Upper lobe of left lung (tissue), 6 donors: ENCODE measurements around the gene ADAMTS12. TPM values are rescaled to one million over a fixed set of nuclear protein-coding genes. Genes with fewer than 3 reads are reported as not detected.

Experiments
- ATAC-seq, 2 donors: fragments of 200-7000 bp; cut with Tn5 transposase; one replicate each; pipeline ENCODE4 v1.9.1; 2022; ENCODE audit warnings: mild to moderate bottlenecking in 2 of 2, moderate library complexity in 2 of 2; ENCODE audit not compliant: low FRiP score in 2 of 2
- DNase-seq, 2 donors: peaks; one replicate each; pipeline ENCODE4 v3.0.0-alpha.2; 2019 to 2020
- H3K27ac ChIP-seq, 4 donors: fragments of 200-600 bp; sonication (generic); one replicate each; pipeline ENCODE4 v1.5.1; 2016 to 2019
- H3K27me3 ChIP-seq, 4 donors: fragments of 200-600 bp; sonication (generic); one replicate each; pipeline ENCODE4 v1.5.1; 2017 to 2019
- H3K36me3 ChIP-seq, 4 donors: fragments of 200-600 bp; sonication (generic); one replicate each; pipeline ENCODE4 v1.5.1; 2016 to 2019
- H3K4me1 ChIP-seq, 4 donors: fragments of 200-600 bp; sonication (generic); one replicate each; pipeline ENCODE4 v1.5.1; 2018 to 2019
- H3K4me3 ChIP-seq, 4 donors: fragments of 200-600 bp; sonication (generic); one replicate each; pipeline ENCODE4 v1.5.1; 2017 to 2019; ENCODE audit warnings: mild to moderate bottlenecking in 2 of 4, moderate library complexity in 1 of 4
- H3K9me3 ChIP-seq, 4 donors: fragments of 200-600 bp; sonication (generic); one replicate each; pipeline ENCODE4 v1.5.1; 2018 to 2019
- CTCF ChIP-seq, 6 experiments: fragments of 450-650 bp in 4 of 6; fragments of 200-600 bp in 2 of 6; sonication (generic) in 2 of 6; IDR thresholded peaks; one replicate each; pipeline ENCODE4 v1.5.1; 2016 to 2019; ENCODE audit warnings: antibody characterized with exemption in 6 of 6
- EP300 ChIP-seq, 4 donors: sonication (generic); formaldehyde crosslinking; IDR thresholded peaks; one replicate each; pipeline ENCODE4 v1.5.1; 2017; ENCODE audit warnings: antibody characterized with exemption in 4 of 4, control low read depth in 2 of 4
- POLR2A ChIP-seq, 4 donors: fragments of 450-650 bp; IDR thresholded peaks; one replicate each; pipeline ENCODE4 v1.5.1; 2016 to 2017; ENCODE audit warnings: antibody characterized with exemption in 4 of 4, mild to moderate bottlenecking in 2 of 4
- POLR2AphosphoS5 ChIP-seq, 2 donors: sonication (generic); formaldehyde crosslinking; IDR thresholded peaks; one replicate each; pipeline ENCODE4 v1.5.1; 2017; ENCODE audit warnings: antibody characterized with exemption in 2 of 2
- WGBS, 2 donors: methylation state at CpG; one replicate each; pipeline ENCODE4 v1.1.5; 2017 to 2018; 5-methylcytosine and 5-hydroxymethylcytosine counted together
- total RNA-seq, 6 donors: library from RNA; depleted of rRNA in 4 of 6; stranded (reverse); fragments of >200 nt in 4 of 6; gene quantifications; one replicate each; pipeline versions ENCODE4 v1.1.0 to v1.2.1, GENCODE V29; 2016 to 2021
- donor health status: DM: no; HTN: no; CAD: no; lungs with moderate emphysema.
- donor health status: DM: no; HTN: yes; CAD: no; lungs with severe emphysema.

Gene ADAMTS12
- total RNA-seq, 6 donors from 2014 or later = 2.3 to 16.8 (median 7.4) TPM

DNA sequence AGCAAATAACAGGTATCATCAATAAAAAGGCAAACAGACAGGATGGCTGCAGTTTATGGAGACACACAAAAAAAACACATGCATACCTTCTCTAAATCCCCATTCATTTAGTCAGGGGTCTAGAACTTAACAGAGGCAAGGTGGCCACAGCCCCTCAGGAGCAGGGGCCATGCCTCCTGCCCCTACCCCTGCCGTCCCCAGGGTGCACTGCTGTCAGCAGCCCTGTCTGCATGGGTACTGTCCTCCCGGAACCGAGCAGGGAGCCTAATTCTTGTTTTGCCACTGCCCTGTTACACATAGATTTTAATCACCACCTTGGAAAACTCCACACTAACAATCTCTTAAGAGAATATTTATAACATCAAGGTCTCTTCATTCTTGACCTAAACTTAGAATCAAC lies 39.0 kb downstream of the ADAMTS12 start:
- Histone ChIP-seq H3K9me3 (no peaks in the 10 kb centered on the region), H3K36me3 (no peaks in the 10 kb centered on the region), H3K4me3 (no peak overlapping the region), H3K27ac (no peak overlapping the region), H3K27me3 (no peaks in the 10 kb centered on the region), H3K4me1 (peaks cover 0 to 9% (median 0%) of the 10 kb centered on the region in 4 donors)
- 73 to 84% methylated on average over 3 of the region's 3 CpGs for WGBS, 2 donors
- peak in 1 of 2 donors; percentile 19 for DNase-seq
- no peak for TF ChIP-seq EP300 (IDR thresholded peaks at IDR 0.05)
- no peak for TF ChIP-seq POLR2A (IDR thresholded peaks at IDR 0.05)
- no peak for TF ChIP-seq POLR2AphosphoS5 (IDR thresholded peaks at IDR 0.05)
- TF ChIP-seq CTCF (IDR thresholded peaks at IDR 0.05) = no peak
- no peak for ATAC-seq

GRCh38 chr5:33852319-33852718 lies 39.5 kb downstream of the ADAMTS12 start:
- H3K4me1 ChIP-seq = peaks cover 0 to 9% (median 0%) of the 10 kb centered on the region in 4 donors
- WGBS, 2 donors = 56 to 70% methylated on average over 5 of the region's 5 CpGs
- DNase-seq (no peak), ATAC-seq (peak in 1 of 2 donors; percentile 65)
- H3K36me3 ChIP-seq = no peaks in the 10 kb centered on the region
- no peak for TF ChIP-seq EP300 (IDR thresholded peaks at IDR 0.05)
- no peak for TF ChIP-seq POLR2A (IDR thresholded peaks at IDR 0.05)
- no peak for TF ChIP-seq CTCF (IDR thresholded peaks at IDR 0.05)
- TF ChIP-seq POLR2AphosphoS5 (IDR thresholded peaks at IDR 0.05) = no peak
- H3K27ac ChIP-seq = no peak overlapping the region
- H3K9me3 ChIP-seq = no peaks in the 10 kb centered on the region
- no peak overlapping the region for H3K4me3 ChIP-seq
- no peaks in the 10 kb centered on the region for H3K27me3 ChIP-seq

DNA sequence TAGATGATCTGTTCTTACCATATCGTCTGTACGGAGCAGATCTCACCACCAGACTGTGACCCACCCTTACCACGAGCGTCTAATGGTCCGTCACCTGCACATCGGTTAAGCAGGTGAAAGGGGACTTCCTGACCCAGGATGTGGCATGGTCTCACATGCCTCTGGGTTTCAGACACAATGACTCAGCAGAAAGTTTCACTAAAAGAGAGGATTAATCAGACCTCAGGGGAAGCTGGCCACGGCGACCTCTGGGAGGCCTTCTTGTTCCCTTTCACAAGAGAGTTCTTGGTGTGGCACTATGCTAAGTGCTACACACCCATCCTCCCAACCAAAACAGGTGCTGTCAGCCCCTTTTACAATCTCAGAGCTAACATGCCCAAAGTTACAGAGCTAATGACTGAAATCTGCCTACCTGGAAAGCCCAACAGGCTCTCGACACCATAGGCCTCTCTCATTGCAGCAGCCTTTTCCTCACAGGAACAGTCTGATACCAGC lies 41.6 kb downstream of the ADAMTS12 start:
- WGBS, 2 donors = 45 to 62% methylated on average over 9 of the region's 9 CpGs
- Histone ChIP-seq H3K27me3 (no peaks in the 10 kb centered on the region), H3K27ac (no peak overlapping the region), H3K4me3 (no peak overlapping the region), H3K4me1 (peaks cover 0 to 9% (median 0%) of the 10 kb centered on the region in 4 donors), H3K9me3 (no peaks in the 10 kb centered on the region), H3K36me3 (no peaks in the 10 kb centered on the region)
- no peak for TF ChIP-seq CTCF (IDR thresholded peaks at IDR 0.05)
- TF ChIP-seq EP300 (IDR thresholded peaks at IDR 0.05) = no peak
- ATAC-seq = no peak
- DNase-seq = no peak

DNA sequence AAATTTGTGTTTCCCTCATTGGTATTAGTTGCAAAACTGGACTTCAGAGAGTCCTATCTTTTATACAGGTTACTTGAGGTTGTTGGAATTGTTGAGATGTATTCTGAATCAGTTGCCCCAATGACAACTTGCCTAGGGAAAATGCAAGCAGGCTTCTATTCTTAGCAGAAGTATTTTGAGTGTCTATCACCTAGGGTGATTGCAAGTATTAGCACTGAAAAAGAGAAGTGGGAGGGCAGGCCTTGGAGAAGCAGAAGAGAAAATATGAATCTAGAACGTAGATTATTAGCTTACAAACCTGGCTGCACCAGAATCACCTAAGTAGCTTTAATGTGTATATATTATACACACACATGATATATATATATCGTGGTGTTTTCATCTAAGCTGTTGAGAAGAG lies 43.2 kb downstream of the ADAMTS12 start:
- 78 to 94% methylated on average over 2 of the region's 2 CpGs for WGBS, 2 donors
- no peak for TF ChIP-seq CTCF (IDR thresholded peaks at IDR 0.05)
- no peak for TF ChIP-seq EP300 (IDR thresholded peaks at IDR 0.05)
- no peak for TF ChIP-seq POLR2A (IDR thresholded peaks at IDR 0.05)
- TF ChIP-seq POLR2AphosphoS5 (IDR thresholded peaks at IDR 0.05) = no peak
- ATAC-seq = no peak

DNA sequence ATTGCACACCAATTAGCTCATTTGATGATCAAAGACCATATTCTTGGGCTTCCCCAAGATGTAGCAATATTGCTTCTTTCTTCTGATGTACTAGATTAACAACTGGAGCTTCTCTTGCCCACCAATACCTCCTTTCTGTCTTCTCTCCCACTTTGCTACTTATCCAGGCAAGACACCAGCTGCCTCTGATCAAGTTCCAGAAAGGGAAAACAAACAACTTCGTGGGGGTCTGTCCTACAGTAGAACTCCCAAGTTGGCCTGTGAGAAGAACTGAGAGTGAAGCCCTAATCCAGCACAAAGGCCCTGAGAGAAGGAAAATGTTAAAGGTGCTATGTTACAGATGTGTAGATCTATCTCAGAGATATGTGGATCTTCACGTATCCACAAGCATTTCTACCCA lies 44.9 kb downstream of the ADAMTS12 start:
- H3K27me3 ChIP-seq = no peaks in the 10 kb centered on the region
- H3K27ac ChIP-seq = no peak overlapping the region
- 56 to 66% methylated on average over 2 of the region's 2 CpGs for WGBS, 2 donors
- H3K4me1 ChIP-seq = peaks cover 0 to 5% (median 0%) of the 10 kb centered on the region in 4 donors
- H3K36me3 ChIP-seq = no peaks in the 10 kb centered on the region
- no peak overlapping the region for H3K4me3 ChIP-seq
- H3K9me3 ChIP-seq = no peaks in the 10 kb centered on the region
- DNase-seq = no peak
- no peak for TF ChIP-seq POLR2A (IDR thresholded peaks at IDR 0.05)
- TF ChIP-seq EP300 (IDR thresholded peaks at IDR 0.05) = no peak
- no peak for TF ChIP-seq CTCF (IDR thresholded peaks at IDR 0.05)
- TF ChIP-seq POLR2AphosphoS5 (IDR thresholded peaks at IDR 0.05) = no peak
- ATAC-seq = no peak

More for the DNA sequence above, 43.2 kb downstream of the ADAMTS12 start:
- DNase-seq = no peak
- Histone ChIP-seq H3K9me3 (no peaks in the 10 kb centered on the region), H3K27ac (no peak overlapping the region), H3K27me3 (no peaks in the 10 kb centered on the region), H3K4me3 (no peak overlapping the region), H3K36me3 (no peaks in the 10 kb centered on the region), H3K4me1 (peaks cover 0 to 5% (median 0%) of the 10 kb centered on the region in 4 donors)
